Activated CD8-positive, alpha-beta memory T cell treated with anti-CD3 and anti-CD28 coated beads, Interleukin-2, amount 10 ng/mL, durations not matched to agents 7 days and 5 days (primary cell): ENCODE measurements around the gene IRF8. TPM values are rescaled to one million over a fixed set of nuclear protein-coding genes. Genes with fewer than 3 reads are reported as not detected.
A peak's percentile ranks its signal among the peaks of the same experiment; 100 is the strongest.

ENCODE experiments used
- ATAC-seq: fragments of 150-1000 bp; cut with Tn5 transposase; one replicate; pipeline ENCODE4 v1.10.0; 2021; ENCODE audit warnings: moderate library complexity
- CTCF ChIA-PET: fragments of 350-600 bp; sonication (Branson Sonifier 250); formaldehyde crosslinking; loops from one replicate; lab custom pipeline; 2021; ENCODE audit warnings: antibody characterized with exemption; lab: Charles Lee
- DNase-seq: peaks from one replicate; pipeline ENCODE4 v3.0.0-alpha.2; 2020
- H3K27ac Mint-ChIP-seq: one replicate; pipeline ENCODE4 v1.8.0; 2021; ENCODE audit warnings: mild to moderate bottlenecking, mixed read lengths
- H3K27me3 Mint-ChIP-seq: one replicate; pipeline ENCODE4 v1.8.0; 2021; ENCODE audit warnings: mixed read lengths
- H3K36me3 Mint-ChIP-seq: one replicate; pipeline ENCODE4 v1.8.0; 2021; ENCODE audit warnings: mild to moderate bottlenecking, mixed read lengths
- H3K4me1 Mint-ChIP-seq: one replicate; pipeline ENCODE4 v1.8.0; 2021; ENCODE audit warnings: mixed read lengths
- H3K4me3 Mint-ChIP-seq: one replicate; pipeline ENCODE4 v1.8.0; 2021; ENCODE audit warnings: mild to moderate bottlenecking, moderate library complexity, mixed read lengths
- H3K9me3 Mint-ChIP-seq: one replicate; pipeline ENCODE4 v1.8.0; 2022; ENCODE audit warnings: low read depth, mixed read lengths
- total RNA-seq, 2 experiments: library from RNA; stranded (reverse); gene quantifications; one replicate each; pipeline ENCODE4 v1.2.3, GENCODE V29; 2021

IRF8 gene
- total RNA-seq, 2 experiments from 2014 or later = 8.4 to 11.1 TPM

GRCh38 chr16:85943711-85944110, 44.7 kb downstream of the IRF8 start:
- no peak overlapping the region for H3K4me3 Mint-ChIP-seq
- no peak for ATAC-seq
- peaks cover 10% of the 10 kb centered on the region for H3K4me1 Mint-ChIP-seq

GRCh38 chr16:85944572-85945423, 45.8 kb downstream of the IRF8 start:
- H3K4me3 Mint-ChIP-seq = no peak overlapping the region
- no peak for ATAC-seq
- H3K27me3 Mint-ChIP-seq = peaks cover 83% of the 10 kb centered on the region
- no peaks in the 10 kb centered on the region for H3K9me3 Mint-ChIP-seq
- H3K27ac Mint-ChIP-seq = no peak overlapping the region
- peaks cover 10% of the 10 kb centered on the region for H3K4me1 Mint-ChIP-seq
- no peaks in the 10 kb centered on the region for H3K36me3 Mint-ChIP-seq
- CTCF ChIA-PET = interaction anchor here (1.2 kb wide), 1 partner anchor 9 kb away, joined by 4 read pairs; no protein-coding TSS in a partner anchor
- DNase-seq = no peak

More at GRCh38 chr16:85943711-85944110, 44.7 kb downstream of the IRF8 start:
- DNase-seq = no peak
- no peaks in the 10 kb centered on the region for H3K36me3 Mint-ChIP-seq
- H3K9me3 Mint-ChIP-seq = no peaks in the 10 kb centered on the region
- CTCF ChIA-PET = interaction anchor here (0.7 to 1.2 kb wide), 3 partner anchors 7 to 46 kb away, joined by 3 to 4 read pairs (median 3); no protein-coding TSS in a partner anchor
- peaks cover 81% of the 10 kb centered on the region for H3K27me3 Mint-ChIP-seq
- H3K27ac Mint-ChIP-seq = no peak overlapping the region

GRCh38 chr16:85945424-85945751, 46.4 kb downstream of the IRF8 start:
- Mint-ChIP-seq H3K36me3 (no peaks in the 10 kb centered on the region), H3K27me3 (peaks cover 83% of the 10 kb centered on the region), H3K4me1 (peaks cover 10% of the 10 kb centered on the region), H3K27ac (no peak overlapping the region), H3K9me3 (no peaks in the 10 kb centered on the region), H3K4me3 (no peak overlapping the region)
- no peak for DNase-seq
- CTCF ChIA-PET = no interaction called here
- no peak for ATAC-seq

GRCh38 chr16:85946541-85947124, 47.7 kb downstream of the IRF8 start:
- Mint-ChIP-seq H3K4me1 (peaks cover 10% of the 10 kb centered on the region), H3K27me3 (peaks cover 89% of the 10 kb centered on the region)

GRCh38 chr16:85947230-85948137, 48.5 kb downstream of the IRF8 start:
- Mint-ChIP-seq H3K27me3 (peaks cover 82% of the 10 kb centered on the region), H3K36me3 (no peaks in the 10 kb centered on the region), H3K4me3 (peak overlapping the region; percentile 71), H3K27ac (no peak overlapping the region), H3K9me3 (no peaks in the 10 kb centered on the region), H3K4me1 (peaks cover 10% of the 10 kb centered on the region)
- CTCF ChIA-PET = interaction anchor here (2.2 kb wide), 1 partner anchor 126 kb away, joined by 8 read pairs; no protein-coding TSS in a partner anchor
- DNase-seq = peak; percentile 59
- peak; percentile 81 for ATAC-seq

More at GRCh38 chr16:85946541-85947124, 47.7 kb downstream of the IRF8 start:
- DNase-seq = no peak
- no peak overlapping the region for H3K27ac Mint-ChIP-seq
- no peaks in the 10 kb centered on the region for H3K36me3 Mint-ChIP-seq
- ATAC-seq = no peak
- no peaks in the 10 kb centered on the region for H3K9me3 Mint-ChIP-seq
- CTCF ChIA-PET = interaction anchor here (2.2 kb wide), 1 partner anchor 126 kb away, joined by 8 read pairs; no protein-coding TSS in a partner anchor
- no peak overlapping the region for H3K4me3 Mint-ChIP-seq

- Mint-ChIP-seq H3K36me3 (no peaks in the 10 kb centered on the region), H3K4me1 (peaks cover 10% of the 10 kb centered on the region), H3K9me3 (no peaks in the 10 kb centered on the region), H3K4me3 (peak overlapping the region; percentile 71), H3K27ac (no peak overlapping the region), H3K27me3 (peaks cover 80% of the 10 kb centered on the region)
- ATAC-seq (no peak), DNase-seq (no peak)
- CTCF ChIA-PET = interaction anchor here (2.2 kb wide), 1 partner anchor 127 kb away, joined by 8 read pairs; no protein-coding TSS in a partner anchor
Measured at GRCh38 chr16:85948138-85948509, 49.2 kb downstream of the IRF8 start.

GRCh38 chr16:85948616-85949265, 49.8 kb downstream of the IRF8 start:
- ATAC-seq (no peak), DNase-seq (no peak)
- Mint-ChIP-seq H3K4me1 (peaks cover 10% of the 10 kb centered on the region), H3K9me3 (no peaks in the 10 kb centered on the region), H3K36me3 (no peaks in the 10 kb centered on the region), H3K27me3 (peaks cover 75% of the 10 kb centered on the region), H3K27ac (no peak overlapping the region), H3K4me3 (no peak overlapping the region)
- CTCF ChIA-PET = no interaction called here

GRCh38 chr16:85950136-85950918, 51.4 kb downstream of the IRF8 start:
- Mint-ChIP-seq H3K27me3 (peaks cover 63% of the 10 kb centered on the region), H3K4me1 (peaks cover 10% of the 10 kb centered on the region), H3K4me3 (no peak overlapping the region), H3K9me3 (no peaks in the 10 kb centered on the region), H3K36me3 (no peaks in the 10 kb centered on the region), H3K27ac (no peak overlapping the region)
- ATAC-seq (no peak), DNase-seq (no peak)
- CTCF ChIA-PET = interaction anchor here (1.2 to 1.5 kb wide), 2 partner anchors 10 to 129 kb away, joined by 4 read pairs; no protein-coding TSS in a partner anchor

- Mint-ChIP-seq H3K27me3 (peaks cover 58% of the 10 kb centered on the region), H3K4me3 (no peak overlapping the region), H3K4me1 (peaks cover 12% of the 10 kb centered on the region), H3K36me3 (no peaks in the 10 kb centered on the region), H3K27ac (no peak overlapping the region), H3K9me3 (no peaks in the 10 kb centered on the region)
- DNase-seq = no peak
- CTCF ChIA-PET = no interaction called here
- ATAC-seq = no peak
Measured at GRCh38 chr16:85952197-85952596, 53.2 kb downstream of the IRF8 start.

- Mint-ChIP-seq H3K27me3 (peaks cover 53% of the 10 kb centered on the region), H3K4me3 (no peak overlapping the region), H3K4me1 (peaks cover 7% of the 10 kb centered on the region), H3K9me3 (no peaks in the 10 kb centered on the region), H3K36me3 (no peaks in the 10 kb centered on the region), H3K27ac (no peak overlapping the region)
- no peak for ATAC-seq
- DNase-seq = no peak
- CTCF ChIA-PET = no interaction called here
Measured at GRCh38 chr16:85952811-85953210, 53.8 kb downstream of the IRF8 start.

- H3K4me3 Mint-ChIP-seq = no peak overlapping the region
- ATAC-seq (no peak), DNase-seq (no peak)
- no peak overlapping the region for H3K27ac Mint-ChIP-seq
- peaks cover 34% of the 10 kb centered on the region for H3K27me3 Mint-ChIP-seq
- no peaks in the 10 kb centered on the region for H3K36me3 Mint-ChIP-seq
- H3K9me3 Mint-ChIP-seq = no peaks in the 10 kb centered on the region
- CTCF ChIA-PET = interaction anchor here (1.0 kb wide), 1 partner anchor 61 kb away, joined by 3 read pairs; no protein-coding TSS in a partner anchor
- H3K4me1 Mint-ChIP-seq = peaks cover 6% of the 10 kb centered on the region
Measured at GRCh38 chr16:85954927-85955519, 56.1 kb downstream of the IRF8 start.

- H3K27me3 Mint-ChIP-seq = peaks cover 28% of the 10 kb centered on the region
- no peak for ATAC-seq
- no peak overlapping the region for H3K4me3 Mint-ChIP-seq
- H3K9me3 Mint-ChIP-seq = no peaks in the 10 kb centered on the region
- CTCF ChIA-PET = interaction anchor here (1.0 kb wide), 1 partner anchor 60 kb away, joined by 3 read pairs; no protein-coding TSS in a partner anchor
- H3K4me1 Mint-ChIP-seq = peaks cover 6% of the 10 kb centered on the region
- H3K36me3 Mint-ChIP-seq = no peaks in the 10 kb centered on the region
- H3K27ac Mint-ChIP-seq = no peak overlapping the region
- no peak for DNase-seq
Measured at GRCh38 chr16:85955566-85955965, 56.6 kb downstream of the IRF8 start.
